A549 (cell line): ENCODE measurements around the gene PHF2. TPM values are rescaled to one million over a fixed set of nuclear protein-coding genes. Genes with fewer than 3 reads are reported as not detected.

Experiments
- ATAC-seq, 2 experiments: fragments of 200-7000 bp in 1 of 2; fragments of >200 bp in 1 of 2; cut with Nextera tagmentation in 1 of 2; cut with Tn5 transposase in 1 of 2; 3 replicates each; pipeline versions ENCODE4 v1.8.0 to v1.9.1; 2018 to 2020; ENCODE audit warnings: mild to moderate bottlenecking in 1 of 2, moderate library complexity in 1 of 2
- CTCF ChIA-PET: fragments of 300-600 bp; sonication (Branson Sonifier 250); formaldehyde crosslinking; extraction: SDS; loops from one replicate; lab custom pipeline; 2021; ENCODE audit warnings: antibody characterized with exemption, inconsistent platforms; lab: Yijun Ruan, JAX
- POLR2A ChIA-PET: fragments of 350-600 bp; formaldehyde crosslinking; extraction: SDS; loops from one replicate; lab custom pipeline; 2021; ENCODE audit warnings: antibody characterized with exemption, inconsistent platforms; lab: Yijun Ruan, JAX
- DNase-seq, 2 experiments: peaks; one replicate each; pipeline versions ENCODE4 v3.0.0 to v3.0.0-alpha.2; 2011 to 2016; ENCODE audit warnings: low read depth in 1 of 2, low spot score in 1 of 2
- FAIRE-seq: peaks from 2 replicates; lab custom pipeline; 2011; peaks lifted over from hg19 to GRCh38; lab: Jason Lieb, UNC
- H3K27ac ChIP-seq, 2 experiments: fragments of >200 bp; sonication (Bioruptor Twin); formaldehyde crosslinking; 3 replicates each; pipeline ENCODE4 v1.5.1; 2016 to 2017
- H3K4me1 ChIP-seq: fragments of >200 bp; sonication (Bioruptor Twin); formaldehyde crosslinking; 3 replicates; pipeline ENCODE4 v1.6.1; 2016
- H3K4me2 ChIP-seq: fragments of >200 bp; sonication (Bioruptor Twin); formaldehyde crosslinking; 3 replicates; pipeline ENCODE4 v1.6.1; 2016
- H3K4me3 ChIP-seq: fragments of >200 bp; sonication (Bioruptor Twin); formaldehyde crosslinking; 3 replicates; pipeline ENCODE4 v1.5.1; 2016
- H3K9me3 ChIP-seq: fragments of >200 bp; sonication (Bioruptor Twin); formaldehyde crosslinking; 3 replicates; pipeline ENCODE4 v1.6.1; 2016
- CBX2 ChIP-seq: fragments of 200-600 bp; sonication (generic); IDR thresholded peaks from 2 replicates; pipeline ENCODE4 v1.6.1; 2016; ENCODE audit warnings: low read depth, mild to moderate bottlenecking, borderline replicate concordance
- CEBPB ChIP-seq, 2 experiments: fragments of >200 bp in 1 of 2; sonication (Bioruptor Twin) in 1 of 2; formaldehyde crosslinking in 1 of 2; IDR thresholded peaks; 2 replicates each; pipeline ENCODE4 v1.6.1; 2012 to 2016
- EHF ChIP-seq: fragments of 250-450 bp; sonication (Bioruptor Pico); IDR thresholded peaks from 2 replicates; pipeline ENCODE4 v1.5.0; 2020; ENCODE audit warnings: mild to moderate bottlenecking
- EHMT2 ChIP-seq: fragments of 200-600 bp; sonication (generic); IDR thresholded peaks from 2 replicates; pipeline ENCODE4 v1.6.1; 2016; ENCODE audit warnings: antibody characterized with exemption, low read depth, mild to moderate bottlenecking, moderate library complexity
- ELK1 ChIP-seq: fragments of 150-350 bp; IDR thresholded peaks from 2 replicates; pipeline ENCODE4 v1.6.1; 2014; ENCODE audit warnings: low read depth, mild to moderate bottlenecking, low read length
- EP300 ChIP-seq, 2 experiments: fragments of >200 bp; sonication (Bioruptor Twin); formaldehyde crosslinking; IDR thresholded peaks; 2 replicates in 1 of 2; 3 replicates in 1 of 2; pipeline ENCODE4 v1.6.1; 2016 to 2017
- FOSB ChIP-seq: fragments of 250-450 bp; sonication (Bioruptor Pico); IDR thresholded peaks from 2 replicates; pipeline ENCODE4 v1.5.0; 2020; ENCODE audit warnings: mild to moderate bottlenecking, moderate library complexity
- GATA3 ChIP-seq: IDR thresholded peaks from 2 replicates; pipeline ENCODE4 v1.6.1; 2012; ENCODE audit warnings: borderline replicate concordance
- HDAC2 ChIP-seq: fragments of 200-600 bp; sonication (generic); IDR thresholded peaks from 2 replicates; pipeline ENCODE4 v1.6.1; 2016
- HOXA7 ChIP-seq: fragments of 250-450 bp; sonication (Bioruptor Pico); IDR thresholded peaks from 2 replicates; pipeline ENCODE4 v1.5.0; 2020; ENCODE audit warnings: mild to moderate bottlenecking, moderate library complexity
- JUN ChIP-seq, 2 experiments: fragments of >200 bp; sonication (Bioruptor Twin); formaldehyde crosslinking; IDR thresholded peaks; 2 replicates in 1 of 2; 3 replicates in 1 of 2; pipeline ENCODE4 v1.6.1; 2016 to 2017
- KDM1A ChIP-seq: fragments of 200-600 bp; sonication (generic); IDR thresholded peaks from 2 replicates; pipeline ENCODE4 v1.6.1; 2016; ENCODE audit warnings: low read depth, mild to moderate bottlenecking
- KDM5A ChIP-seq: fragments of 200-600 bp; sonication (generic); IDR thresholded peaks from 2 replicates; pipeline ENCODE4 v1.6.1; 2016; ENCODE audit warnings: antibody characterized with exemption, mild to moderate bottlenecking
- MAFK ChIP-seq: fragments of 450-650 bp; IDR thresholded peaks from 2 replicates; pipeline ENCODE4 v1.6.1; 2014; ENCODE audit not compliant: partially characterized antibody
- MAX ChIP-seq: IDR thresholded peaks from 2 replicates; pipeline ENCODE4 v1.6.1; 2012
- MYC ChIP-seq: IDR thresholded peaks from 2 replicates; pipeline ENCODE4 v1.6.1; 2012; ENCODE audit warnings: mild to moderate bottlenecking, inconsistent platforms, low read length, improper control_type of control experiment, borderline replicate concordance
- NFE2L2 ChIP-seq: fragments of 150-350 bp; conservative IDR thresholded peaks from 2 replicates; pipeline ENCODE4 v1.6.1; 2014; ENCODE audit warnings: low read length
- NR3C1 ChIP-seq: fragments of >200 bp; sonication (Bioruptor Twin); formaldehyde crosslinking; IDR thresholded peaks from 3 replicates; pipeline ENCODE4 v1.6.1; 2017
- PBX3 ChIP-seq: IDR thresholded peaks from 2 replicates; pipeline ENCODE4 v1.6.1; 2012
- POLR2A ChIP-seq: IDR thresholded peaks from 2 replicates; pipeline ENCODE4 v1.6.1; 2012; ENCODE audit warnings: mild to moderate bottlenecking, low read length
- POLR2AphosphoS2 ChIP-seq: conservative IDR thresholded peaks from 2 replicates; pipeline ENCODE4 v1.6.1; 2012; ENCODE audit warnings: low read length, improper control_type of control experiment, inconsistent platforms
- RCOR1 ChIP-seq: fragments of 150-350 bp; IDR thresholded peaks from 2 replicates; pipeline ENCODE4 v1.6.1; 2014; ENCODE audit warnings: antibody characterized with exemption, low read length, low read depth
- SMC3 ChIP-seq: fragments of >200 bp; sonication (Bioruptor Twin); formaldehyde crosslinking; IDR thresholded peaks from 3 replicates; pipeline ENCODE4 v1.6.1; 2018; ENCODE audit warnings: inconsistent platforms
- SREBF2 ChIP-seq: fragments of 450-650 bp; IDR thresholded peaks from 2 replicates; pipeline ENCODE4 v1.6.1; 2014; ENCODE audit warnings: mild to moderate bottlenecking, moderate library complexity
- TFCP2L1 ChIP-seq: fragments of 250-450 bp; sonication (Bioruptor Pico); IDR thresholded peaks from 2 replicates; pipeline ENCODE4 v1.5.0; 2021; ENCODE audit warnings: mild to moderate bottlenecking
- ZC3H11A ChIP-seq: fragments of 450-650 bp; IDR thresholded peaks from 2 replicates; pipeline ENCODE4 v1.6.1; 2014; ENCODE audit warnings: antibody characterized with exemption, mild to moderate bottlenecking
- ZNF302 ChIP-seq: fragments of 250-450 bp; sonication (Bioruptor Pico); IDR thresholded peaks from 2 replicates; pipeline ENCODE4 v1.9.0; 2021; ENCODE audit warnings: inconsistent platforms, mild to moderate bottlenecking, moderate library complexity
- ZSCAN20 ChIP-seq: fragments of 250-450 bp; sonication (Bioruptor Pico); IDR thresholded peaks from 2 replicates; pipeline ENCODE4 v1.8.0; 2022; ENCODE audit warnings: mild to moderate bottlenecking, moderate library complexity
- WGBS: methylation state at CpG from one replicate; pipeline ENCODE4 v1.1.6; 2017; ENCODE audit errors: missing lambda C conversion rate; 5-methylcytosine and 5-hydroxymethylcytosine counted together
- polyA plus RNA-seq, 4 experiments: library from polyadenylated mRNA; depleted of rRNA in 3 of 4; stranded (reverse); fragments of >200 nt; fragmentation: RNase III in 1 of 4; extraction: RNeasy Plus Mini Kit Qiagen cat#74134 plus additional on column Dnase treatment in 1 of 4; gene quantifications; 2 replicates in 3 of 4; 3 replicates in 1 of 4; pipeline ENCODE4 v1.2.3, GENCODE V29; 2011 to 2017
- TF ChIP-seq, protein P1 (sequence below): fragments of 250-450 bp; sonication (Bioruptor Pico); IDR thresholded peaks from 2 replicates; pipeline ENCODE4 v1.5.0; 2021; ENCODE audit warnings: mild to moderate bottlenecking, moderate library complexity, borderline replicate concordance
- TF ChIP-seq, protein P2 (sequence below): fragments of >200 bp; sonication (Bioruptor Twin); formaldehyde crosslinking; IDR thresholded peaks from 2 replicates; pipeline ENCODE4 v1.6.1; 2016
- TF ChIP-seq, protein P3 (sequence below): fragments of 200-600 bp; sonication (generic); IDR thresholded peaks from 2 replicates; pipeline ENCODE4 v1.6.1; 2016; ENCODE audit warnings: antibody characterized with exemption, mild to moderate bottlenecking, moderate library complexity
- TF ChIP-seq, protein P4 (sequence below): fragments of 450-650 bp; IDR thresholded peaks from 2 replicates; pipeline ENCODE4 v1.6.1; 2014; ENCODE audit warnings: antibody characterized with exemption

PHF2 gene
- polyA plus RNA-seq, 2 of the 4 experiments (the other 2 are of a cell fraction), result 9.6 to 12.2 TPM

DNA sequence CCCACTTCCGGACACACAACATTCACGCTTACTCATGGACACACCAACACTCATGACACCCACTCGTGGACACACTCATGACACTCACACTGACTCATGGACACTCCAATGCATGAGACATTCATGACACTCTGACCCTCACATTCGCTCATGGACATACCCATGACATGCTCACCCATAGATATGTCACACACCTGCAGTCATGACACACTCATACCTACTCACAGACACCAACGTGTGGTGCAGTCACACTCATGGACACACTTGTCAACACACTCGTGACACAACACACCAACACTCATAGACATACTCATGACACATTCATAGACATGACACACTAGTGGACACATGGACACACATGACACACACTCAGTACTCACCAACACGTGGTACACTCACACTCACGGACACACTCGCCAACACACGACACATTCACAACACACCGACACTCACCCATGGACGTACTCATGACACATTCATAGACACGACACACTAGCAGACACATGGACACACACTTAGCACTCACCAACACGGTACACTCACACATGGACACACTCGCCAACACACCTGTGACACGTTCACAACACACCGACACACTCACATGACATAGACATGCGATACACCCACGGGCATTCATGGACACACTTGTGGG, 73.4 kb downstream of the PHF2 start:
- Histone ChIP-seq H3K4me2 (no peak overlapping the region), H3K9me3 (no peaks in the 10 kb centered on the region), H3K27ac (no peak overlapping the region), H3K4me3 (no peak overlapping the region), H3K4me1 (no peaks in the 10 kb centered on the region)
- ATAC-seq (no peak), DNase-seq (no peak), FAIRE-seq (no peak)
- TF ChIP-seq GATA3 (no peak), CBX2 (no peak), MAFK (no peak), RCOR1 (no peak), KDM1A (no peak), SREBF2 (no peak), EP300 (IDR thresholded peaks at IDR 0.05) (no peak), HDAC2 (no peak), NFE2L2 (no peak), HOXA7 (no peak), TFCP2L1 (CRISPR knock-in tag) (no peak), POLR2A (no peak), EHF (CRISPR knock-in tag) (no peak), ZC3H11A (no peak), JUN (IDR thresholded peaks at IDR 0.05) (no peak), EHMT2 (no peak), KDM5A (no peak)
- TF ChIP-seq, protein P1, sequence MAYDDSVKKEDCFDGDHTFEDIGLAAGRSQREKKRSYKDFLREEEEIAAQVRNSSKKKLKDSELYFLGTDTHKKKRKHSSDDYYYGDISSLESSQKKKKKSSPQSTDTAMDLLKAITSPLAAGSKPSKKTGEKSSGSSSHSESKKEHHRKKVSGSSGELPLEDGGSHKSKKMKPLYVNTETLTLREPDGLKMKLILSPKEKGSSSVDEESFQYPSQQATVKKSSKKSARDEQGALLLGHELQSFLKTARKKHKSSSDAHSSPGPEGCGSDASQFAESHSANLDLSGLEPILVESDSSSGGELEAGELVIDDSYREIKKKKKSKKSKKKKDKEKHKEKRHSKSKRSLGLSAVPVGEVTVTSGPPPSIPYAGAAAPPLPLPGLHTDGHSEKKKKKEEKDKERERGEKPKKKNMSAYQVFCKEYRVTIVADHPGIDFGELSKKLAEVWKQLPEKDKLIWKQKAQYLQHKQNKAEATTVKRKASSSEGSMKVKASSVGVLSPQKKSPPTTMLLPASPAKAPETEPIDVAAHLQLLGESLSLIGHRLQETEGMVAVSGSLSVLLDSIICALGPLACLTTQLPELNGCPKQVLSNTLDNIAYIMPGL (CRISPR knock-in tag), result no peak
- TF ChIP-seq, protein P2, sequence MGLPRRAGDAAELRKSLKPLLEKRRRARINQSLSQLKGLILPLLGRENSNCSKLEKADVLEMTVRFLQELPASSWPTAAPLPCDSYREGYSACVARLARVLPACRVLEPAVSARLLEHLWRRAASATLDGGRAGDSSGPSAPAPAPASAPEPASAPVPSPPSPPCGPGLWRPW, result no peak
- 92% methylated on average over 19 of the region's 19 CpGs for WGBS
- ChIA-PET POLR2A (no interaction called here), CTCF (no interaction called here)

GRCh38 chr9:93650448-93650847, 74.1 kb downstream of the PHF2 start:
- no peak overlapping the region for H3K27ac ChIP-seq
- no peak for DNase-seq
- CTCF ChIA-PET, result no interaction called here
- no peak for TF ChIP-seq EP300 (IDR thresholded peaks at IDR 0.05)
- TF ChIP-seq POLR2AphosphoS2, result no peak
- TF ChIP-seq ZSCAN20 (CRISPR knock-in tag), result no peak
- no peak for TF ChIP-seq MYC
- no peak for TF ChIP-seq NR3C1
- no peak for TF ChIP-seq TFCP2L1 (CRISPR knock-in tag)
- TF ChIP-seq ZNF302 (CRISPR knock-in tag), result no peak
- no peak for TF ChIP-seq MAX
- no peak for TF ChIP-seq FOSB (CRISPR knock-in tag)
- no peak for TF ChIP-seq PBX3
- TF ChIP-seq, protein P3, sequence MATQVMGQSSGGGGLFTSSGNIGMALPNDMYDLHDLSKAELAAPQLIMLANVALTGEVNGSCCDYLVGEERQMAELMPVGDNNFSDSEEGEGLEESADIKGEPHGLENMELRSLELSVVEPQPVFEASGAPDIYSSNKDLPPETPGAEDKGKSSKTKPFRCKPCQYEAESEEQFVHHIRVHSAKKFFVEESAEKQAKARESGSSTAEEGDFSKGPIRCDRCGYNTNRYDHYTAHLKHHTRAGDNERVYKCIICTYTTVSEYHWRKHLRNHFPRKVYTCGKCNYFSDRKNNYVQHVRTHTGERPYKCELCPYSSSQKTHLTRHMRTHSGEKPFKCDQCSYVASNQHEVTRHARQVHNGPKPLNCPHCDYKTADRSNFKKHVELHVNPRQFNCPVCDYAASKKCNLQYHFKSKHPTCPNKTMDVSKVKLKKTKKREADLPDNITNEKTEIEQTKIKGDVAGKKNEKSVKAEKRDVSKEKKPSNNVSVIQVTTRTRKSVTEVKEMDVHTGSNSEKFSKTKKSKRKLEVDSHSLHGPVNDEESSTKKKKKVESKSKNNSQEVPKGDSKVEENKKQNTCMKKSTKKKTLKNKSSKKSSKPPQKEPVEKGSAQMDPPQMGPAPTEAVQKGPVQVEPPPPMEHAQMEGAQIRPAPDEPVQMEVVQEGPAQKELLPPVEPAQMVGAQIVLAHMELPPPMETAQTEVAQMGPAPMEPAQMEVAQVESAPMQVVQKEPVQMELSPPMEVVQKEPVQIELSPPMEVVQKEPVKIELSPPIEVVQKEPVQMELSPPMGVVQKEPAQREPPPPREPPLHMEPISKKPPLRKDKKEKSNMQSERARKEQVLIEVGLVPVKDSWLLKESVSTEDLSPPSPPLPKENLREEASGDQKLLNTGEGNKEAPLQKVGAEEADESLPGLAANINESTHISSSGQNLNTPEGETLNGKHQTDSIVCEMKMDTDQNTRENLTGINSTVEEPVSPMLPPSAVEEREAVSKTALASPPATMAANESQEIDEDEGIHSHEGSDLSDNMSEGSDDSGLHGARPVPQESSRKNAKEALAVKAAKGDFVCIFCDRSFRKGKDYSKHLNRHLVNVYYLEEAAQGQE, result no peak
- TF ChIP-seq RCOR1, result no peak
- no peak for TF ChIP-seq CEBPB (IDR thresholded peaks at IDR 0.05)
- TF ChIP-seq, protein P4, sequence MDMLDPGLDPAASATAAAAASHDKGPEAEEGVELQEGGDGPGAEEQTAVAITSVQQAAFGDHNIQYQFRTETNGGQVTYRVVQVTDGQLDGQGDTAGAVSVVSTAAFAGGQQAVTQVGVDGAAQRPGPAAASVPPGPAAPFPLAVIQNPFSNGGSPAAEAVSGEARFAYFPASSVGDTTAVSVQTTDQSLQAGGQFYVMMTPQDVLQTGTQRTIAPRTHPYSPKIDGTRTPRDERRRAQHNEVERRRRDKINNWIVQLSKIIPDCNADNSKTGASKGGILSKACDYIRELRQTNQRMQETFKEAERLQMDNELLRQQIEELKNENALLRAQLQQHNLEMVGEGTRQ, result no peak
- TF ChIP-seq ELK1, result no peak
- no peak for TF ChIP-seq GATA3
- TF ChIP-seq NFE2L2, result no peak
- TF ChIP-seq SMC3, result no peak
- TF ChIP-seq CBX2, result no peak
- TF ChIP-seq, all 56 proteins: peak for 0
- ATAC-seq (no peak), FAIRE-seq (no peak)
- Histone ChIP-seq H3K4me3 (no peak overlapping the region), H3K9me3 (no peaks in the 10 kb centered on the region), H3K4me2 (no peak overlapping the region), H3K4me1 (no peaks in the 10 kb centered on the region)
- POLR2A ChIA-PET, result no interaction called here
- 95% methylated on average over 10 of the region's 11 CpGs for WGBS
